ENCODE data around the gene ROBO2.

- TF ChIP-seq CTCF (IDR thresholded peaks at IDR 0.05; ENCODE audit: low read length): no peak
- no peak for TF ChIP-seq EZH2 (IDR thresholded peaks at IDR 0.05; ENCODE audit: borderline replicate concordance, low read length)
These were observed 555.5 kb downstream of the ROBO2 start for GRCh38 chr3:77595371-77595870.
